Calu3 (cell line): Measurements from ENCODE around the gene TENT5C. TPM values are rescaled to one million over a fixed set of nuclear protein-coding genes. Genes with fewer than 3 reads are reported as not detected.

Source experiments
- BruUV-seq: library from RNA; stranded (reverse); fragments of 400-500 nt; replicated peaks from 2 replicates; lab custom pipeline; 2021; lab: Mats Ljungman, UMichigan
- CTCF ChIA-PET: fragments of 300-600 bp; sonication (Branson Sonifier 250); formaldehyde crosslinking; loops from one replicate; lab custom pipeline; 2022; ENCODE audit warnings: antibody characterized with exemption; lab: Charles Lee
- DNase-seq: peaks from one replicate; pipeline ENCODE4 v3.0.0; 2022
- H3K27ac Mint-ChIP-seq: one replicate; pipeline ENCODE4 v1.8.0; 2022; ENCODE audit warnings: mixed read lengths; ENCODE audit not compliant: unreplicated experiment
- H3K27me3 Mint-ChIP-seq: one replicate; pipeline ENCODE4 v1.8.0; 2022; ENCODE audit warnings: mixed read lengths; ENCODE audit not compliant: unreplicated experiment
- H3K36me3 Mint-ChIP-seq: one replicate; pipeline ENCODE4 v1.8.0; 2022; ENCODE audit warnings: mild to moderate bottlenecking, moderate library complexity, mixed read lengths; ENCODE audit not compliant: insufficient read depth, unreplicated experiment
- H3K4me1 Mint-ChIP-seq: one replicate; pipeline ENCODE4 v1.8.0; 2022; ENCODE audit warnings: mild to moderate bottlenecking, low read depth, mixed read lengths; ENCODE audit not compliant: unreplicated experiment
- H3K4me3 Mint-ChIP-seq: one replicate; pipeline ENCODE4 v1.8.0; 2022; ENCODE audit warnings: mild to moderate bottlenecking, low read depth, moderate library complexity, mixed read lengths; ENCODE audit not compliant: unreplicated experiment
- H3K9me3 Mint-ChIP-seq: one replicate; pipeline ENCODE4 v1.8.0; 2022; ENCODE audit warnings: low read depth, mixed read lengths; ENCODE audit not compliant: unreplicated experiment
- intact Hi-C: fragments of 100-400 bp; cut with micrococcal nuclease; formaldehyde crosslinking; loops from one replicate; pipeline ENCODE4 v1.10.0; 2022; ENCODE audit not compliant: unreplicated experiment
- total RNA-seq: library from RNA; stranded (reverse); gene quantifications from 2 replicates; pipeline ENCODE4 v1.2.3, GENCODE V29; 2022
- TF ChIP-seq, protein P1 (sequence below): fragments of 200-600 bp; IDR thresholded peaks from one replicate; pipeline ENCODE4 v1.8.0; 2022; ENCODE audit warnings: antibody characterized with exemption; ENCODE audit not compliant: unreplicated experiment

Gene TENT5C
- total RNA-seq, 1 experiment from 2014 or later = 0.28 TPM

DNA sequence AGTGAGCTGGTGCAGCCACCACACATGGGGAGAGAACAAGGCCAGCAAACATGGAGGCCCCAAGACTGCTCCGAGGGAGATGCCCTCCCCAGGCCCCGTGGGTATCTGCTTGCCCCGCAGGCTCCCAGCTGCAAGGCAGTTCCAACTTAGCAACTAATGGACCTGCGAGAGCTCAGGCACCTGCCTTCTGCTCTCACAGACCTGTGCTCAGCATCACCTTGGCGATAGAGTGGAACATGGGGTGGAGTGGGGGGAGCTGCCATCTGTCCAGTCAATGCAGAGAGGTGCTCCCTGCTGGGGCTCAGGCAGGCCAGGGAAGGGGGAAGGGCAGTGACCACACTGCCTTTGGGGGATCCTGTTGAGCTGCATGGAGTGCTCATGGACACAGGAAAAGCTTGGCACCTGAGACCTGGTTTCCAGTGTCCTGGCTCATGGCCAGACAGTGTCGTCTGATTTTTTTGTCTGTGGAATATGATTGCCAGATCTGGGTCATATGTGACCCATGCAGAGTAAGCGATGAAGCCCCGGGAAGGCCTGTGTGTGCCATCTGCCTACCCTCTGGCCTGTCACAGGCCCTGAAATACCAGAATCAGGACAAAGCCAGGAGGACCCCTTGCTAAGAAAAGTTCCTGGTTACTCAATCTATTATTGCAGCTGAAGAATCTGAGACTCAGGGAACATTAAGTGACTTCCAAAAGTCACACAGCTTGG lies 39.9 kb upstream of the TENT5C start:
- no peak overlapping the region for H3K27ac Mint-ChIP-seq
- no peaks in the 10 kb centered on the region for H3K27me3 Mint-ChIP-seq
- peaks cover 8% of the 10 kb centered on the region for H3K4me1 Mint-ChIP-seq
- DNase-seq = no peak
- TF ChIP-seq, protein P1, sequence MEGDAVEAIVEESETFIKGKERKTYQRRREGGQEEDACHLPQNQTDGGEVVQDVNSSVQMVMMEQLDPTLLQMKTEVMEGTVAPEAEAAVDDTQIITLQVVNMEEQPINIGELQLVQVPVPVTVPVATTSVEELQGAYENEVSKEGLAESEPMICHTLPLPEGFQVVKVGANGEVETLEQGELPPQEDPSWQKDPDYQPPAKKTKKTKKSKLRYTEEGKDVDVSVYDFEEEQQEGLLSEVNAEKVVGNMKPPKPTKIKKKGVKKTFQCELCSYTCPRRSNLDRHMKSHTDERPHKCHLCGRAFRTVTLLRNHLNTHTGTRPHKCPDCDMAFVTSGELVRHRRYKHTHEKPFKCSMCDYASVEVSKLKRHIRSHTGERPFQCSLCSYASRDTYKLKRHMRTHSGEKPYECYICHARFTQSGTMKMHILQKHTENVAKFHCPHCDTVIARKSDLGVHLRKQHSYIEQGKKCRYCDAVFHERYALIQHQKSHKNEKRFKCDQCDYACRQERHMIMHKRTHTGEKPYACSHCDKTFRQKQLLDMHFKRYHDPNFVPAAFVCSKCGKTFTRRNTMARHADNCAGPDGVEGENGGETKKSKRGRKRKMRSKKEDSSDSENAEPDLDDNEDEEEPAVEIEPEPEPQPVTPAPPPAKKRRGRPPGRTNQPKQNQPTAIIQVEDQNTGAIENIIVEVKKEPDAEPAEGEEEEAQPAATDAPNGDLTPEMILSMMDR = no peak
- no peaks in the 10 kb centered on the region for H3K9me3 Mint-ChIP-seq
- H3K4me3 Mint-ChIP-seq = no peak overlapping the region
- no peaks in the 10 kb centered on the region for H3K36me3 Mint-ChIP-seq
- intact Hi-C loops = no loop called here
- BruUV-seq = no TSS peak
- CTCF ChIA-PET = no interaction called here

DNA sequence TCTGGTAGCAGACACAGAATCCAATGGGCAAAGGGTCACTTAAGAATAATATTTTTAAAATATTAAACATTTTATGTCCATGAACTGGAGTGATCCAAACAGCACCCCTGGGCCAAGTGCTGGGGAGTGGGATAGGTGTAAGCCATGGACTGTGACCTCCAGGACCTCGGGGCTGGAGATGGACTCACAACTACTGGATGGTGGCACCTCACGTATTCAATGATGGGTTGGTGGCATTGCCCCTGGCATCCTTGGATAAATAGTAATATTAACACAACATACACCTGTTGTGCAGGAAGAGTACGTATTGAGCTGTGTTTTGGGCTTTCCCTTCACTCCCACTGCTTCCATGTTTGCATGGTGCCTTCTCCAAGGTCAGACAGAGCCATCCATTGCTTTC lies 39.3 kb upstream of the TENT5C start:
- no TSS peak for BruUV-seq
- Mint-ChIP-seq H3K4me1 (peaks cover 13% of the 10 kb centered on the region), H3K4me3 (no peak overlapping the region), H3K9me3 (no peaks in the 10 kb centered on the region), H3K27me3 (no peaks in the 10 kb centered on the region), H3K36me3 (no peaks in the 10 kb centered on the region), H3K27ac (no peak overlapping the region)
- no peak for DNase-seq
- CTCF ChIA-PET = no interaction called here
- intact Hi-C loops = no loop called here
- TF ChIP-seq, protein P1 = no peak

DNA sequence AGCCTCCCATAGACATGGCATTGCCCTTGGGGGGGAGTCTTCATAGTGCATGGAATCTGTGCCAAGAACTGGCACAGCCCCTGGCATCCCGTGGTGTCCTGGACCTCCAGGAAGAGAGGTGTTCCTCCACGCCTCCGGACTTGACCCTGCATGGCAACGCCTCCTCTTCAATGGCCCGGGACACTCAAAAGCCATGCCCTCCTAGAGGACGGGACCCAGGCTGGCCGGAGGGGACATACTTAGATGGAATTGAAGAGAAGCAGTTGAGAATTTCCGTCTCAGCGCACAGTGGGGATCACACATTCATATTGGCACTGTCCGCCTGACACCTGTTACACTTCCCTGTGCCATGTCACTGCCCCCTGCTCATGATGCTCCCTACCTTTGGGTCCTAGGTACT lies 38.4 kb upstream of the TENT5C start:
- no TSS peak for BruUV-seq
- intact Hi-C loops = no loop called here
- DNase-seq = no peak
- no peaks in the 10 kb centered on the region for H3K27me3 Mint-ChIP-seq
- peaks cover 16% of the 10 kb centered on the region for H3K4me1 Mint-ChIP-seq
- no peaks in the 10 kb centered on the region for H3K36me3 Mint-ChIP-seq
- TF ChIP-seq, protein P1 = no peak
- H3K4me3 Mint-ChIP-seq = no peak overlapping the region
- no peaks in the 10 kb centered on the region for H3K9me3 Mint-ChIP-seq
- CTCF ChIA-PET = no interaction called here
- no peak overlapping the region for H3K27ac Mint-ChIP-seq

DNA sequence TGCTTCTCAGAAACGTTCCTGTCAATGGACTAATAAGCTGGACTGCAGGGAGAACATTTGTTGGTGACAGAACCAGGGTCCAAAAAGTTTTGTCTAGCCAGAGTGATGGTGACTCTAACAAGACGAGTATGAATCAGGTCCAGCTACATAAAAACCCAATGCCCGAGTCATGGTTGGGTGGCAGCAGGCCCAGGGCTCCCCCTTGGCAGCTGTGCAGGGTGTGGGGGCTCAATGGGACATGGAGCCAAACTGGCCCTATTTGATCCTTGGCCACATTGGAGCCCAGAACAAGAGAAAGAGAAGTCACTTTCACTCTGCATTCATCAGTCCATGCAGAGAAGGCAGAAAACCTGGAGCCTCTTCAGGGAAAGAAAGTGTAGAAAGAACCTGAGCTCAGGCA lies 37.9 kb upstream of the TENT5C start:
- CTCF ChIA-PET = no interaction called here
- BruUV-seq = no TSS peak
- Mint-ChIP-seq H3K36me3 (no peaks in the 10 kb centered on the region), H3K27ac (no peak overlapping the region), H3K9me3 (no peaks in the 10 kb centered on the region), H3K4me1 (peaks cover 16% of the 10 kb centered on the region), H3K27me3 (no peaks in the 10 kb centered on the region), H3K4me3 (no peak overlapping the region)
- intact Hi-C loops = no loop called here
- DNase-seq = no peak
- TF ChIP-seq, protein P1 = no peak
